Muscle of leg (tissue), 11 donors: ENCODE results near the gene VAPA. TPM values are rescaled to one million over a fixed set of nuclear protein-coding genes. Genes with fewer than 3 reads are reported as not detected.
A peak's percentile ranks its signal among the peaks of the same experiment; 100 is the strongest.

Experiments
- DNase-seq: peaks from one replicate; pipeline ENCODE4 v3.0.0; 2013
- H3K27ac ChIP-seq: one replicate; pipeline ENCODE4 v1.5.1; 2013; ENCODE audit warnings: mild to moderate bottlenecking, low read length, control low read depth
- H3K27me3 ChIP-seq: one replicate; pipeline ENCODE4 v1.6.1; 2013; ENCODE audit warnings: low read length; ENCODE audit not compliant: control insufficient read depth, insufficient read depth
- H3K36me3 ChIP-seq: one replicate; pipeline ENCODE4 v1.6.1; 2013; ENCODE audit warnings: low read length; ENCODE audit not compliant: control insufficient read depth, insufficient read depth
- H3K4me1 ChIP-seq: one replicate; pipeline ENCODE4 v1.6.1; 2013; ENCODE audit warnings: low read length; ENCODE audit not compliant: control insufficient read depth, insufficient read depth
- H3K4me3 ChIP-seq: one replicate; pipeline ENCODE4 v1.5.1; 2013; ENCODE audit warnings: low read length, control low read depth
- H3K9me3 ChIP-seq: replicated peaks from 2 replicates; pipeline ENCODE4 v1.6.1; 2013; ENCODE audit warnings: low read depth, low read length; ENCODE audit not compliant: control insufficient read depth
- WGBS: methylation state at CpG from one replicate; pipeline ENCODE4 v1.1.5; 2013; ENCODE audit warnings: missing lambda C conversion rate; ENCODE audit not compliant: insufficient coverage; 5-methylcytosine and 5-hydroxymethylcytosine counted together
- polyA plus RNA-seq, 8 donors: library from polyadenylated mRNA; unstranded; fragments of 120-200 nt; gene quantifications; one replicate each; pipeline versions ENCODE4 v1.2.1 to v1.2.3, GENCODE V29; 2013; ENCODE audit warnings: inconsistent platforms in 1 of 8, low replicate concordance in 1 of 8; ENCODE audit not compliant: insufficient read length in 8 of 8, insufficient read depth in 1 of 8
- total RNA-seq: library from RNA; stranded (reverse); fragments of 120-200 nt; gene quantifications from one replicate; pipeline ENCODE4 v1.2.4, GENCODE V29; 2013

VAPA gene
- total and polyA plus RNA-seq, 9 donors, result 220 to 284 (median 234) TPM

- DNase-seq, result no peak
- no peak overlapping the region for H3K27ac ChIP-seq
- 75% methylated on average over 1 of the region's 8 CpGs for WGBS
Measured at GRCh38 chr18:9987345-9987744, 73.5 kb downstream of the VAPA start.

GRCh38 chr18:9987931-9988330, 74.1 kb downstream of the VAPA start:
- peaks cover 9% of the 10 kb centered on the region for H3K4me1 ChIP-seq
- H3K4me3 ChIP-seq, result no peak overlapping the region
- DNase-seq, result no peak
- H3K9me3 ChIP-seq, result no peaks in the 10 kb centered on the region
- H3K27me3 ChIP-seq, result no peaks in the 10 kb centered on the region
- WGBS, result 78% methylated on average over 7 of the region's 12 CpGs
- H3K36me3 ChIP-seq, result no peaks in the 10 kb centered on the region
- no peak overlapping the region for H3K27ac ChIP-seq

More at GRCh38 chr18:9987345-9987744, 73.5 kb downstream of the VAPA start:
- Histone ChIP-seq H3K9me3 (no peaks in the 10 kb centered on the region), H3K4me1 (peaks cover 6% of the 10 kb centered on the region), H3K36me3 (no peaks in the 10 kb centered on the region), H3K27me3 (no peaks in the 10 kb centered on the region), H3K4me3 (no peak overlapping the region)

- no peak for DNase-seq
- Histone ChIP-seq H3K9me3 (no peaks in the 10 kb centered on the region), H3K27me3 (no peaks in the 10 kb centered on the region), H3K27ac (no peak overlapping the region), H3K36me3 (no peaks in the 10 kb centered on the region), H3K4me1 (peaks cover 9% of the 10 kb centered on the region), H3K4me3 (no peak overlapping the region)
- 72% methylated on average over 6 of the region's 9 CpGs for WGBS
Measured at GRCh38 chr18:9988665-9989064, 74.8 kb downstream of the VAPA start.

- H3K4me3 ChIP-seq, result no peak overlapping the region
- no peak for DNase-seq
- 39% methylated on average over 4 of the region's 5 CpGs for WGBS
- no peaks in the 10 kb centered on the region for H3K9me3 ChIP-seq
- no peak overlapping the region for H3K27ac ChIP-seq
- H3K27me3 ChIP-seq, result no peaks in the 10 kb centered on the region
- peaks cover 9% of the 10 kb centered on the region for H3K4me1 ChIP-seq
- no peaks in the 10 kb centered on the region for H3K36me3 ChIP-seq
Measured at GRCh38 chr18:9989481-9989880, 75.7 kb downstream of the VAPA start.

GRCh38 chr18:9991011-9992000, 77.5 kb downstream of the VAPA start:
- WGBS, result 89% methylated on average over 29 of the region's 29 CpGs
- Histone ChIP-seq H3K4me1 (peaks cover 9% of the 10 kb centered on the region), H3K27ac (no peak overlapping the region), H3K9me3 (no peaks in the 10 kb centered on the region), H3K27me3 (no peaks in the 10 kb centered on the region), H3K36me3 (no peaks in the 10 kb centered on the region), H3K4me3 (no peak overlapping the region)
- DNase-seq, result no peak

GRCh38 chr18:9992300-9992972, 78.6 kb downstream of the VAPA start:
- no peaks in the 10 kb centered on the region for H3K27me3 ChIP-seq
- H3K36me3 ChIP-seq, result no peaks in the 10 kb centered on the region
- DNase-seq, result peak; percentile 66
- H3K4me3 ChIP-seq, result no peak overlapping the region
- peaks cover 8% of the 10 kb centered on the region for H3K4me1 ChIP-seq
- H3K9me3 ChIP-seq, result peaks cover 1% of the 10 kb centered on the region
- H3K27ac ChIP-seq, result no peak overlapping the region
- WGBS, result 20% methylated on average over 1 of the region's 9 CpGs

- WGBS, result 82% methylated on average over 5 of the region's 11 CpGs
- H3K27ac ChIP-seq, result no peak overlapping the region
Measured at GRCh38 chr18:9992973-9993520, 79.2 kb downstream of the VAPA start.

GRCh38 chr18:9993521-9994025, 79.8 kb downstream of the VAPA start:
- Histone ChIP-seq H3K4me3 (no peak overlapping the region), H3K36me3 (no peaks in the 10 kb centered on the region), H3K9me3 (peaks cover 2% of the 10 kb centered on the region), H3K4me1 (peaks cover 3% of the 10 kb centered on the region), H3K27me3 (no peaks in the 10 kb centered on the region), H3K27ac (no peak overlapping the region)
- no peak for DNase-seq
- 82% methylated on average over 10 of the region's 14 CpGs for WGBS

More at GRCh38 chr18:9992973-9993520, 79.2 kb downstream of the VAPA start:
- Histone ChIP-seq H3K36me3 (no peaks in the 10 kb centered on the region), H3K27me3 (no peaks in the 10 kb centered on the region), H3K4me1 (peaks cover 4% of the 10 kb centered on the region), H3K9me3 (peaks cover 2% of the 10 kb centered on the region), H3K4me3 (no peak overlapping the region)
- DNase-seq, result no peak

GRCh38 chr18:9994026-9994570, 80.3 kb downstream of the VAPA start:
- DNase-seq, result no peak
- WGBS, result 30% methylated on average over 11 of the region's 11 CpGs
- no peak overlapping the region for H3K27ac ChIP-seq

More at GRCh38 chr18:9994026-9994570, 80.3 kb downstream of the VAPA start:
- Histone ChIP-seq H3K4me1 (peaks cover 3% of the 10 kb centered on the region), H3K4me3 (no peak overlapping the region), H3K27me3 (no peaks in the 10 kb centered on the region), H3K36me3 (no peaks in the 10 kb centered on the region), H3K9me3 (peaks cover 4% of the 10 kb centered on the region)
